ENCODE data around the gene LDLRAP1.
"Not testable (repeated sequence)": the region's sequence is repeated elsewhere in the genome, so short reads cannot be mapped to it uniquely, and the experiment has no call there.

LDLRAP1 gene

GRCh38 chr1:25590096-25590824, 46.9 kb downstream of the LDLRAP1 start:
- H4K20me1 ChIP-seq (ENCODE audit: control insufficient read depth, insufficient read depth, low read depth, low read length), result no peaks in the 10 kb centered on the region
- H3K4me3 ChIP-seq (ENCODE audit: low read length), result no peak overlapping the region
- H3K27ac ChIP-seq (ENCODE audit: low read depth, low read length), result no peak overlapping the region
- no peak overlapping the region for H3K4me2 ChIP-seq (ENCODE audit: low read length)
- H3K9me2 ChIP-seq (replicated peaks; ENCODE audit: control insufficient read depth, low read length), result no peaks in the 10 kb centered on the region
- no peaks in the 10 kb centered on the region for H3K79me2 ChIP-seq (ENCODE audit: control insufficient read depth, low read length)
- peaks cover 13% of the 10 kb centered on the region for H3K27me3 ChIP-seq (ENCODE audit: control insufficient read depth, low read length)
- H3K4me1 ChIP-seq (ENCODE audit: control insufficient read depth, low read length), result peaks cover 43% of the 10 kb centered on the region
- no peaks in the 10 kb centered on the region for H3K9me3 ChIP-seq (ENCODE audit: control insufficient read depth, insufficient read depth, low read length)
- H3K36me3 ChIP-seq (ENCODE audit: control insufficient read depth, low read length), result no peaks in the 10 kb centered on the region
- no peak for TF ChIP-seq CTCF (IDR thresholded peaks at IDR 0.05; ENCODE audit: low read depth, low read length, poor library complexity, severe bottlenecking)
- TF ChIP-seq EZH2phosphoT487 (IDR thresholded peaks at IDR 0.05; ENCODE audit: borderline replicate concordance, low read length), result no peak
- H3F3A ChIP-seq (ENCODE audit: control insufficient read depth, insufficient read depth), result 0 out of 2 replicates have a peak, but pooled peaks cover 6% of the 10 kb centered on the region

GRCh38 chr1:25593861-25594260, 50.5 kb downstream of the LDLRAP1 start:
- Histone ChIP-seq H3K79me2 (ENCODE audit: control insufficient read depth, low read length) (no peaks in the 10 kb centered on the region), H3K9me3 (ENCODE audit: control insufficient read depth, insufficient read depth, low read length) (no peaks in the 10 kb centered on the region), H3F3A (ENCODE audit: control insufficient read depth, insufficient read depth) (no peaks in the 10 kb centered on the region), H3K4me1 (ENCODE audit: control insufficient read depth, low read length) (peaks cover 7% of the 10 kb centered on the region), H3K4me3 (ENCODE audit: low read length) (no peak overlapping the region), H3K36me3 (ENCODE audit: control insufficient read depth, low read length) (no peaks in the 10 kb centered on the region), H3K27me3 (ENCODE audit: control insufficient read depth, low read length) (peaks cover 24% of the 10 kb centered on the region), H3K9me2 (replicated peaks; ENCODE audit: control insufficient read depth, low read length) (no peaks in the 10 kb centered on the region), H3K27ac (ENCODE audit: low read depth, low read length) (no peak overlapping the region), H4K20me1 (ENCODE audit: control insufficient read depth, insufficient read depth, low read depth, low read length) (no peaks in the 10 kb centered on the region), H3K4me2 (ENCODE audit: low read length) (no peak overlapping the region)
- TF ChIP-seq EZH2phosphoT487 (IDR thresholded peaks at IDR 0.05; ENCODE audit: borderline replicate concordance, low read length) (no peak), CTCF (IDR thresholded peaks at IDR 0.05; ENCODE audit: low read depth, low read length, poor library complexity, severe bottlenecking) (no peak)

- H3K4me1 ChIP-seq (ENCODE audit: control insufficient read depth, low read length), result 0 out of 2 replicates have a peak, but pooled peaks cover 3% of the 10 kb centered on the region
- H3F3A ChIP-seq (ENCODE audit: control insufficient read depth, insufficient read depth), result no peaks in the 10 kb centered on the region
- no peak overlapping the region for H3K27ac ChIP-seq (ENCODE audit: low read depth, low read length)
- no peak for TF ChIP-seq CTCF (IDR thresholded peaks at IDR 0.05; ENCODE audit: low read depth, low read length, poor library complexity, severe bottlenecking)
- H3K27me3 ChIP-seq (ENCODE audit: control insufficient read depth, low read length), result peaks cover 30% of the 10 kb centered on the region
- no peaks in the 10 kb centered on the region for H3K36me3 ChIP-seq (ENCODE audit: control insufficient read depth, low read length)
- no peaks in the 10 kb centered on the region for H3K79me2 ChIP-seq (ENCODE audit: control insufficient read depth, low read length)
- H3K9me3 ChIP-seq (ENCODE audit: control insufficient read depth, insufficient read depth, low read length), result no peaks in the 10 kb centered on the region
- no peaks in the 10 kb centered on the region for H4K20me1 ChIP-seq (ENCODE audit: control insufficient read depth, insufficient read depth, low read depth, low read length)
- H3K4me2 ChIP-seq (ENCODE audit: low read length), result no peak overlapping the region
- no peaks in the 10 kb centered on the region for H3K9me2 ChIP-seq (replicated peaks; ENCODE audit: control insufficient read depth, low read length)
- no peak overlapping the region for H3K4me3 ChIP-seq (ENCODE audit: low read length)
Observed at GRCh38 chr1:25594971-25595370, 51.6 kb downstream of the LDLRAP1 start.

- not testable (repeated sequence) for H3K4me3 ChIP-seq (ENCODE audit: low read length); H3K4me1 ChIP-seq (ENCODE audit: control insufficient read depth, low read length); H3K9me3 ChIP-seq (ENCODE audit: control insufficient read depth, insufficient read depth, low read length); H3F3A ChIP-seq (ENCODE audit: control insufficient read depth, insufficient read depth); H3K27ac ChIP-seq (ENCODE audit: low read depth, low read length); H3K4me2 ChIP-seq (ENCODE audit: low read length); H3K36me3 ChIP-seq (ENCODE audit: control insufficient read depth, low read length); H3K79me2 ChIP-seq (ENCODE audit: control insufficient read depth, low read length); H3K9me2 ChIP-seq (replicated peaks; ENCODE audit: control insufficient read depth, low read length); H4K20me1 ChIP-seq (ENCODE audit: control insufficient read depth, insufficient read depth, low read depth, low read length)
- peaks cover 31% of the 10 kb centered on the region for H3K27me3 ChIP-seq (ENCODE audit: control insufficient read depth, low read length)
Observed at GRCh38 chr1:25596641-25597040, 53.2 kb downstream of the LDLRAP1 start.

Measured in DOHH2 (cell line).